Measurements from ENCODE around the gene KMT2D. TPM values are rescaled to one million over a fixed set of nuclear protein-coding genes. Genes with fewer than 3 reads are reported as not detected.
A peak's percentile ranks its signal among the peaks of the same experiment; 100 is the strongest.

KMT2D gene
- total RNA-seq, 1 donor from 2014 or later = 99.8 TPM

DNA sequence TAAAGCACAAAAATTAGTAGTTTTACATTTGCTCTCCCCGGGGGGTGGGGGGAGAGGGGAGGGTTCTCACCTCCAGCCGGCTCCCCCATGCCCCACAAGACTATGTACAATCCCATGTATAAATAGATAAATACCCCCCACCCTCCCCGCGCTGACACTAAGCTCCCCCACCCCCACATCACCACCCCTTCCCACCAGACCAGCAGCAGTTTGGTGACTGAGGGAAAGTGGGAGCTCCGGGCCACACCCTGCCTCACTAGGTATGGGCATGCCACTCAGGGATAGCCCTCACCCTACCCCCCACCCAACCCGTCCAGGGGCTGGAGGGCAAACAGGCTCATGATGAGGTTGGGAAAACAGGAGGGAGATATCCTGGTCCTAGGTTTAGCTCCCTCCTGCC lies 40.2 kb downstream of the KMT2D start:
- Mint-ChIP-seq H3K27me3 (ENCODE audit: low read depth) (no peaks in the 10 kb centered on the region), H3K4me3 (no peak overlapping the region), H3K27ac (ENCODE audit: unreplicated experiment) (no peak overlapping the region), H3K9me3 (no peaks in the 10 kb centered on the region), H3K36me3 (ENCODE audit: low read depth) (no peaks in the 10 kb centered on the region), H3K4me1 (peaks cover 26% of the 10 kb centered on the region)
- TF ChIP-seq, protein P1, sequence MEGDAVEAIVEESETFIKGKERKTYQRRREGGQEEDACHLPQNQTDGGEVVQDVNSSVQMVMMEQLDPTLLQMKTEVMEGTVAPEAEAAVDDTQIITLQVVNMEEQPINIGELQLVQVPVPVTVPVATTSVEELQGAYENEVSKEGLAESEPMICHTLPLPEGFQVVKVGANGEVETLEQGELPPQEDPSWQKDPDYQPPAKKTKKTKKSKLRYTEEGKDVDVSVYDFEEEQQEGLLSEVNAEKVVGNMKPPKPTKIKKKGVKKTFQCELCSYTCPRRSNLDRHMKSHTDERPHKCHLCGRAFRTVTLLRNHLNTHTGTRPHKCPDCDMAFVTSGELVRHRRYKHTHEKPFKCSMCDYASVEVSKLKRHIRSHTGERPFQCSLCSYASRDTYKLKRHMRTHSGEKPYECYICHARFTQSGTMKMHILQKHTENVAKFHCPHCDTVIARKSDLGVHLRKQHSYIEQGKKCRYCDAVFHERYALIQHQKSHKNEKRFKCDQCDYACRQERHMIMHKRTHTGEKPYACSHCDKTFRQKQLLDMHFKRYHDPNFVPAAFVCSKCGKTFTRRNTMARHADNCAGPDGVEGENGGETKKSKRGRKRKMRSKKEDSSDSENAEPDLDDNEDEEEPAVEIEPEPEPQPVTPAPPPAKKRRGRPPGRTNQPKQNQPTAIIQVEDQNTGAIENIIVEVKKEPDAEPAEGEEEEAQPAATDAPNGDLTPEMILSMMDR (conservative IDR thresholded peaks at IDR 0.05) = no peak
- no peak for DNase-seq (ENCODE audit: low read depth, low spot score)

DNA sequence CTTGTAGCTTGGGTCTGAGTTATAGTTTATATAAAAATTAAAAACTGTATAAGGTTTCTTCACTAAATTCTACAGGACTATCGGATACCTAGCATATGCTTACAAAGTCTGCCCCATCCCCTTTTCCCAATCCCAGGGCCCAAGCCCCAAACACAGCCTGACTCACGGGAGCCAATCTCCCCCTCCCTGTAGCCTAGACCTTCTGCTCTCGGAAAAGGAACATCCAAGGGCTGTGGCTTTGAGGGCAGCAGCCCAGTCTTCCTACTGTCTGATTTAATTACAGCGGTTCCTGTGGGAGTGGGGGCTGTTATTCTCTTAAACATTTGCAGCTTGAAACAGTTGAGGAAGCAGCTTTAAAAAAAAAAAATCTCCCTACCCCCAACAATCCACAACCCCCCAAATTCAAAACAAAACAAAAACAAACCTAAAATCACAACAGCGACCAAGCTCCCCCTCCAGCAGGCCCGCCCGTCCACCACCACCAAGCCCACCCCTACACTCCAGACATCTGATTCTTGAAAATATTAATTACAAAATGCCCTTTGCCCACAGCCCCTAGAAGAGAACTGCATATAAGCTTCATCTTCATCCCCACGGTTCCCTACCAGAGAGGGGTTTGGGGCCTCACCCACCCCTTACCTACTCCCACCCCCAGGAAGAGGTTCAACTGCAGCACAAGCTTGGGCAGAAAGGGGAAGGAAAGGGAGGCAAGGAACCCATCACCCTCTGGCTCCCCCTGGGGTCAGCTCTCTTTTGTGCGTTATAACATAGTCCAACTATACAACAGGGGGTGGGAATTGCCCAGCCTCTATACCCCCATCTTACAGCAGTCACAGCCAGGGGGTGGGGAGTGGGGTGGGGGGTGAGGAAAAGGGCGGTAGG lies 40.9 kb downstream of the KMT2D start:
- no peaks in the 10 kb centered on the region for H3K36me3 Mint-ChIP-seq (ENCODE audit: low read depth)
- no peaks in the 10 kb centered on the region for H3K27me3 Mint-ChIP-seq (ENCODE audit: low read depth)
- H3K4me1 Mint-ChIP-seq = peaks cover 26% of the 10 kb centered on the region
- H3K4me3 Mint-ChIP-seq = peak overlapping the region; percentile 99
- TF ChIP-seq, protein P1 (conservative IDR thresholded peaks at IDR 0.05) = peak; percentile 48
- peak overlapping the region; percentile 52 for H3K27ac Mint-ChIP-seq (ENCODE audit: unreplicated experiment)
- no peak for DNase-seq (ENCODE audit: low read depth, low spot score)
- H3K9me3 Mint-ChIP-seq = no peaks in the 10 kb centered on the region

DNA sequence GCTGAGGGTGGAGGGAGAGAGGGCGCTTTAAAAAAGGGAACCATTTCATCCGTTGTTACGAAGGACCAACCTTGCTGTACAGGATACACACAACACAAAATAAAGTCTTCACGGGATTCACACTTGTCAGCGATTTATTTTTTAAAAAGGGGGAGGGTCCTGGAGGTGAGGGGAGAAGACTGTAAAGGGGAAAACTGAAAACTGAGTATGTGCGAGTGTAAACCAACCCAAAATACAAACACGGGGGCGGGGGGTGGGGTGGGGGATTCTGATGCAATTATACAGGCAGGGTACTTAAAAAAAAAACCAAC lies 41.5 kb downstream of the KMT2D start:
- H3K27ac Mint-ChIP-seq (ENCODE audit: unreplicated experiment) = peak overlapping the region; percentile 97
- no peaks in the 10 kb centered on the region for H3K9me3 Mint-ChIP-seq
- peaks cover 26% of the 10 kb centered on the region for H3K4me1 Mint-ChIP-seq
- TF ChIP-seq, protein P1 (conservative IDR thresholded peaks at IDR 0.05) = no peak
- DNase-seq (ENCODE audit: low read depth, low spot score) = no peak
- H3K4me3 Mint-ChIP-seq = peak overlapping the region; percentile 99
- no peaks in the 10 kb centered on the region for H3K36me3 Mint-ChIP-seq (ENCODE audit: low read depth)
- H3K27me3 Mint-ChIP-seq (ENCODE audit: low read depth) = no peaks in the 10 kb centered on the region

DNA sequence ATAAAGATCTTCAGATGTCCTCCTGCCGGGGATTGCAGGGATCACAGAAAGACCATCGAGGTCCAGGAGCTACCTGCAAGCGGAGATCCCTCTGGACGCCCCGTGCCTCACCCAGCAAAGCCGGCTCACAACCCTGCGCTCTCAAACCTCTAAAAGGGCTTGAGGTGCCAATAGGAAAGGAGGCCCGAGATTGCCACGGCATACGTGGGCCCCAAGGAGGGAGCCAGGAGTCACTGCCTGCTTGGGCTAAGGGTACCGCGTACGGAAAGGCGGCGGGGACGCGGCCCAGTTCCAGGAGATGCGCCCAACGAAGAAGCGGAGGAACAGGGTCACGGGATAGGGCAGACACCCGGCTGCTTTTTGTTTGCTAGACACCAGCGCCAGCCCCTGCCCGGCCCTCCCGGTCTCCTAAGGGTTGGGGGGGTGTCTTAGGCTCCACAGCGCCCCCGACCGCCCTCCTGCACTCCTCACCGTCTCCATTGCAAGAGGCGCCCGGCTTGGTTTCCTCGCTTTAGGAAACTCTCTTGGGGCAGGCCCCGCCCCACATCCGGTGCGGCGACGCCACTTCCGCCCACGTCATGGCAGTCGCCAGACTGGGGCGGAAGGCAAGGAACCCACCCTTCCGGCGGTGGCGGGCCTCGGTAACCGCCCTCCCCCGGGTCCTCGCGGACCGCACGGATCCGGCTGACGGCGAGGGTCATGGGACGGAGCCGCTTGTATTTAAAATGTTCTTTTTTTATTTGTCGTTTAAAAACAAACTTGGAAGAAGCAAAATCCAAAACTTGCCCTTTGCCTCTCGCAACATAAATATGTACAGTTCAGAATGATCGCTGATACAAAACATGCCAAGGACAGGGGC lies 42.1 kb downstream of the KMT2D start, which contains the start of gene PRKAG1:
Gene PRKAG1, minus strand, starts transcription at position 516 of the 859 bp plus-strand sequence. Its CDS starts 36 bp downstream, at position 480.
- DNase-seq (ENCODE audit: low read depth, low spot score) = peak; percentile 89
- peaks cover 26% of the 10 kb centered on the region for H3K4me1 Mint-ChIP-seq
- no peaks in the 10 kb centered on the region for H3K36me3 Mint-ChIP-seq (ENCODE audit: low read depth)
- H3K4me3 Mint-ChIP-seq = peak within 1 kb of the TSS; percentile 99
- no peaks in the 10 kb centered on the region for H3K9me3 Mint-ChIP-seq
- peak within 1 kb of the TSS; percentile 99 for H3K27ac Mint-ChIP-seq (ENCODE audit: unreplicated experiment)
- H3K27me3 Mint-ChIP-seq (ENCODE audit: low read depth) = no peaks in the 10 kb centered on the region
- TF ChIP-seq, protein P1 (conservative IDR thresholded peaks at IDR 0.05) = peak; percentile 63

DNA sequence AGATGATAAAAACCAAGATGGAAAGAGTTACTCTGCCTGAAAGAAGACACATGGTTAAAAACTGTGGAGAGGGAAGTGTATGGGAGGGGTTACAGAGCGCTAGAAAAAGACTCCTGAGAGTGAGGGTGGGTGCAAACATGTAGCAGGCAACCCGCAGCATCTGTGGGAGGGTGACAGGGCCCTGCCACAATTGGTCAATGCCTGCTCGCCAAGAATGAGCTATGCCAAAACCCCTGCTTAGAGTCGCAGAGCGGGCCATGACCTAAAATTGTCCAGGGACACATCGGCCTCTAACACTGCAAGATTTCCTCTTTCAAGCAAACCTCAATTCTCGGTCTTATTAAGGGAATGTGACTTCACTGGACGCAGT lies 42.7 kb downstream of the KMT2D start:
- Mint-ChIP-seq H3K36me3 (ENCODE audit: low read depth) (no peaks in the 10 kb centered on the region), H3K27ac (ENCODE audit: unreplicated experiment) (peak overlapping the region; percentile 99), H3K27me3 (ENCODE audit: low read depth) (no peaks in the 10 kb centered on the region), H3K9me3 (no peaks in the 10 kb centered on the region), H3K4me3 (peak overlapping the region; percentile 99), H3K4me1 (peaks cover 26% of the 10 kb centered on the region)
- no peak for DNase-seq (ENCODE audit: low read depth, low spot score)
- TF ChIP-seq, protein P1 (conservative IDR thresholded peaks at IDR 0.05) = no peak

Data from neural crest cell (in vitro differentiated cells).